Measurements from ENCODE around the gene RASAL3. TPM values are rescaled to one million over a fixed set of nuclear protein-coding genes. Genes with fewer than 3 reads are reported as not detected.
A peak's percentile ranks its signal among the peaks of the same experiment; 100 is the strongest.

The RASAL3 gene
- total and polyA plus RNA-seq, 2 of the 4 experiments (the other 2 are of a cell fraction): 0.07 TPM; not detected in 1

DNA sequence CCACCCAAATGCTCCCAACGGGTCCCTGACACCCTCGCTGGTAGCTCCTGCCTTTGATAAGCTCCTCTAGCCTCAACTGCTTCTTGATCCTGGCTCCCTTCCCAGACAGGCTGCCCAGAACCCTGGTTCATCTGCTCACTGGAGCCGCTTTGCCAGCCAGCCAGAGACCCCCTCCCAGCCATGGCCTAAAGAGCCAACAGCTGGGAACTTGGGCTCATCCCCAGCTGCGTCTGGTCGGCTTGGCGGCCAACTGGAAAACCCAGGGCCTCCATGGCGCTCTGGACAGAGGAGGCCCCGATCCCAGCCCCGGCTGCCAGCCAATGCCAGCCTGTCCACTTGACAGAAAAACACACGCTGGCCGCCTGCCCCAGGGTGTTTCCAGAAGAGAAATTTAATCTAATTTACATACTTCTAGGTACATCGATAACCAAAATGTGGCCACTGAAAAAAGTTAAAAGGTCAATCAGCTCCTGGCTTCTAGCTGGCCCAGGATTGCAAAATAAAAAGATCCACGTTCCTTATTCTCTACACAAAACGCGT is 42.6 kb downstream of the RASAL3 start:
- ATAC-seq (ENCODE audit: low read depth): no peak
- Histone ChIP-seq H2BK15ac (ENCODE audit: low read depth, low read length) (no peak overlapping the region), H3K36me3 (ENCODE audit: control insufficient read depth, insufficient read depth, low read length) (peaks cover 44% of the 10 kb centered on the region), H4K20me1 (ENCODE audit: insufficient read depth, low read length) (peaks cover 44% of the 10 kb centered on the region), H2BK120ac (ENCODE audit: low read depth, low read length) (no peak overlapping the region), H2BK20ac (ENCODE audit: low read depth, low read length) (no peak overlapping the region), H4K5ac (ENCODE audit: low read depth, low read length) (no peak overlapping the region), H2AFZ (replicated peaks; ENCODE audit: low read length, poor library complexity) (no peak overlapping the region), H3K23ac (ENCODE audit: low read depth, low read length) (no peak overlapping the region), H3K4me1 (ENCODE audit: control insufficient read depth, insufficient read depth, low read length) (peaks cover 12% of the 10 kb centered on the region), H4K8ac (ENCODE audit: low read depth in 2 of 2, low read length in 2 of 2) (no peak overlapping the region), H3K27me3 (ENCODE audit: control insufficient read depth, insufficient read depth, low read length) (no peaks in the 10 kb centered on the region), H2BK5ac (ENCODE audit: low read depth, low read length, poor library complexity, severe bottlenecking) (no peak overlapping the region), H3K27ac (ENCODE audit: insufficient read depth, low read length) (peak overlapping the region; percentile 29; the same call in 1 of the 2 replicates), H3K14ac (replicated peaks; ENCODE audit: low read depth, low read length) (no peak overlapping the region), H3K9me3 (ENCODE audit: control insufficient read depth, insufficient read depth, low read length) (peaks cover 5% of the 10 kb centered on the region; the same call in 1 of the 2 replicates), H3K4ac (ENCODE audit: low read depth, low read length) (no peak overlapping the region), H4K91ac (ENCODE audit: insufficient read depth, low read depth, low read length) (no peak overlapping the region), H3K4me2 (ENCODE audit: low read depth, low read length) (no peak overlapping the region), H3K4me3 (ENCODE audit: insufficient read depth, low read depth, low read length) (no peak overlapping the region), H2AK9ac (replicated peaks; ENCODE audit: low read depth, low read length, poor library complexity) (peak overlapping the region; percentile 34), H3K56ac (ENCODE audit: extremely low read depth, insufficient read depth, low read length) (no peak overlapping the region), H2AK5ac (ENCODE audit: low read depth, low read length) (no peak overlapping the region), H3K9me1 (ENCODE audit: insufficient read depth, low read length) (peaks cover 8% of the 10 kb centered on the region; the same call in 1 of the 2 replicates), H3K18ac (ENCODE audit: low read depth, low read length) (no peak overlapping the region), H3K9ac (ENCODE audit: low read depth, low read length) (no peak overlapping the region), H3K79me1 (ENCODE audit: low read depth in 1 of 2, low read length in 2 of 2) (peaks cover 5 to 32% of the 10 kb centered on the region in 2 experiments; a peak in 2 of 4 replicates)
- DNase-seq: no peak
- in situ Hi-C loops (cut with MboI; ENCODE audit: low sequenced_read_pairs): loop anchor here (25.0 kb wide), 1 partner anchor 766 kb away; the partner anchor contains the start of genes AP1M1 and FAM32A
- WGBS, 2 experiments (ENCODE audit: extremely low coverage in 2 of 2, insufficient read length in 1 of 2): 0% methylated on average over 2 of the region's 15 CpGs; no CpG with 5 or more reads in 1 of the 2 experiments
- intact Hi-C loops (cut with micrococcal nuclease): no loop called here
- TF ChIP-seq NFE2L2 (IDR thresholded peaks at IDR 0.05; ENCODE audit: low read depth, low read length) (no peak), BHLHE40 (IDR thresholded peaks at IDR 0.05; ENCODE audit: low read depth, low read length) (no peak), MAFK (IDR thresholded peaks at IDR 0.05; ENCODE audit: low read depth, low read length) (no peak), MXI1 (IDR thresholded peaks at IDR 0.05; ENCODE audit: borderline replicate concordance, low read depth, low read length) (no peak)
- TF ChIP-seq, protein P1, sequence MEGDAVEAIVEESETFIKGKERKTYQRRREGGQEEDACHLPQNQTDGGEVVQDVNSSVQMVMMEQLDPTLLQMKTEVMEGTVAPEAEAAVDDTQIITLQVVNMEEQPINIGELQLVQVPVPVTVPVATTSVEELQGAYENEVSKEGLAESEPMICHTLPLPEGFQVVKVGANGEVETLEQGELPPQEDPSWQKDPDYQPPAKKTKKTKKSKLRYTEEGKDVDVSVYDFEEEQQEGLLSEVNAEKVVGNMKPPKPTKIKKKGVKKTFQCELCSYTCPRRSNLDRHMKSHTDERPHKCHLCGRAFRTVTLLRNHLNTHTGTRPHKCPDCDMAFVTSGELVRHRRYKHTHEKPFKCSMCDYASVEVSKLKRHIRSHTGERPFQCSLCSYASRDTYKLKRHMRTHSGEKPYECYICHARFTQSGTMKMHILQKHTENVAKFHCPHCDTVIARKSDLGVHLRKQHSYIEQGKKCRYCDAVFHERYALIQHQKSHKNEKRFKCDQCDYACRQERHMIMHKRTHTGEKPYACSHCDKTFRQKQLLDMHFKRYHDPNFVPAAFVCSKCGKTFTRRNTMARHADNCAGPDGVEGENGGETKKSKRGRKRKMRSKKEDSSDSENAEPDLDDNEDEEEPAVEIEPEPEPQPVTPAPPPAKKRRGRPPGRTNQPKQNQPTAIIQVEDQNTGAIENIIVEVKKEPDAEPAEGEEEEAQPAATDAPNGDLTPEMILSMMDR (conservative IDR thresholded peaks at IDR 0.05; ENCODE audit: low read depth, low read length): no peak
- ChIA-PET POLR2A (ENCODE audit: unreplicated experiment) (interaction anchor here (0.6 kb wide), 1 partner anchor 314 kb away, joined by 3 read pairs; no protein-coding TSS in a partner anchor), CTCF (interaction anchor here (0.5 kb wide), 1 partner anchor 9 kb away, joined by 3 read pairs; no protein-coding TSS in a partner anchor)
- dilution Hi-C loops (cut with HindIII; ENCODE audit: low sequenced_read_pairs, unreplicated experiment): no loop called here
- BruUV-seq (replicated peaks): no TSS peak
